Adipose tissue (tissue), 3 donors: Measurements from ENCODE around the gene MYOZ3. TPM values are rescaled to one million over a fixed set of nuclear protein-coding genes. Genes with fewer than 3 reads are reported as not detected.

Source experiments
- polyA plus RNA-seq, 3 donors: library from polyadenylated mRNA; stranded (reverse); fragments of 200-250 nt; gene quantifications; one replicate each; pipeline ENCODE4 v1.2.3, GENCODE V29; 2013
- donor health status: healthy with polysubstance abuse.
- donor health status: Bipolar disorder and iron deficiency.
- donor health status: healthy.

MYOZ3 gene
- polyA plus RNA-seq, 3 donors: 0.06 to 0.79 (median 0.24) TPM

Other genes with a start within 250 kb of the MYOZ3 start
- gene CD74, start 248.3 kb upstream of the MYOZ3 start, polyA plus RNA-seq: 100 to 1,000 TPM; 118 to 518 (median 210) TPM
- gene RPS14, start 211.5 kb upstream of the MYOZ3 start, polyA plus RNA-seq: 1,000 to 10,000 TPM; 3,447 to 4,480 (median 4,248) TPM
- 10 to 100 TPM; 19.0 to 45.4 (median 35.5) TPM for gene NDST1, start 153.1 kb upstream of the MYOZ3 start, polyA plus RNA-seq
- gene SYNPO, start 20.6 kb upstream of the MYOZ3 start, polyA plus RNA-seq: 10 to 100 TPM; 15.8 to 66.8 (median 59.7) TPM
- gene RBM22, start 39.8 kb downstream of the MYOZ3 start, polyA plus RNA-seq: 10 to 100 TPM; 17.0 to 24.4 (median 24.1) TPM
- 10 to 100 TPM; 22.5 to 24.3 (median 23.1) TPM for gene DCTN4, start 97.8 kb downstream of the MYOZ3 start, polyA plus RNA-seq
- gene SMIM3, start 117.5 kb downstream of the MYOZ3 start, polyA plus RNA-seq: 100 to 1,000 TPM in 2 of 3 donors, 10 to 100 TPM in 1; 31.7 to 152 (median 114) TPM
- gene IRGM, start 185.3 kb downstream of the MYOZ3 start, polyA plus RNA-seq: not detected
- 1 to 10 TPM; 1.8 to 3.3 (median 2.8) TPM for gene ZNF300, start 243.7 kb downstream of the MYOZ3 start, polyA plus RNA-seq